ENCODE data around the gene OPA1.

- TF ChIP-seq POLR2A (IDR thresholded peaks at IDR 0.05): no peak
- no peak for TF ChIP-seq CTCF (IDR thresholded peaks at IDR 0.05)
These were observed 19.4 kb upstream of the OPA1 start for GRCh38 chr3:193573403-193574191.
